Glomerular endothelial cell (primary cell): ENCODE data around the gene LINC00305. TPM values are rescaled to one million over a fixed set of nuclear protein-coding genes. Genes with fewer than 3 reads are reported as not detected.

Experiments
- DNase-seq: peaks from one replicate; pipeline ENCODE4 v3.0.0-alpha.2; 2011; ENCODE audit warnings: low read depth, low spot score; ENCODE audit errors: extremely low read depth
- total RNA-seq: library from RNA; depleted of rRNA; stranded (reverse); fragments of >200 nt; gene quantifications from 2 replicates; pipeline ENCODE4 v1.2.3, GENCODE V29; 2015

LINC00305 gene
- 2.6 TPM in 1 of 2 replicates, not detected in the other for total RNA-seq

DNA sequence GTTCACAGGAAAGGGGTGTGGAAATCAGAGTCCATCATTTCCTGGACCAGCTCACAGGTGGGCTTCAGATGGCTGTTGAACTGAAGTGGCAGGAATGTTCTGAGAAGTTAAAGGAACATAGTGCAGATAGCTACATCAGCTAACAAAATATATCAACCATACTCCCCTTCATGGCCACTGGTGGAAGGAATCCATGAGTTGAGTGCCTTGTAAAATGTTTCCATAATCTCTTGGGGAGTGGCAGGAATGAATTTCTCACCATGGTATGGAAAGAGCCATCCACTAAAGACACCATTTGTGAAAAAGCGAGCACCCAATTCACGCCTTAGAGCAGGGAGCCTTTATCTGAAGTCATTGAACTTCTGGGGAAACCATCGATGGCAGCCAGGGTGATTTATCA is at the start of gene LINC00305:
Gene LINC00305, minus strand, starts transcription at position 101 of the 400 bp plus-strand sequence.
- DNase-seq = no peak

DNA sequence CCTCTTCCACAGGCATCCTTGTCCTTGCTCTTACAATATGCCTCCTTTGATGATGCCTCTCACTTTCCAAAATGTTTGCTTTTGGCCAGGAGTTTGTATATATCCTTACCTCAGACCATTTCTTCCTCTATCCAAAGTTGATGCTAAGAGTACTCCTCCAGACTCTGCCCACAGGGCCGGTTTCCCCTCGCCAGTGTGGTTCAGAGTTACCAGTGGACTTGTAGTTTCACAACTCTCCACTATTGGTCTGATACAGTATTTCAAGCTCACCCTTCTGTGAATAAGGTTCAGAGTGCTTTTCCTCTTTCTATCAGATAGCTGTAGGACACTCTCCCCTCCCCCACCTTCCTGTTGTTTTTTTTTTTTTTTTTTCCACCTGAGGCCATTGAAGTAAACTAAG is 42.2 kb upstream of the LINC00305 start:
- DNase-seq = no peak

DNA sequence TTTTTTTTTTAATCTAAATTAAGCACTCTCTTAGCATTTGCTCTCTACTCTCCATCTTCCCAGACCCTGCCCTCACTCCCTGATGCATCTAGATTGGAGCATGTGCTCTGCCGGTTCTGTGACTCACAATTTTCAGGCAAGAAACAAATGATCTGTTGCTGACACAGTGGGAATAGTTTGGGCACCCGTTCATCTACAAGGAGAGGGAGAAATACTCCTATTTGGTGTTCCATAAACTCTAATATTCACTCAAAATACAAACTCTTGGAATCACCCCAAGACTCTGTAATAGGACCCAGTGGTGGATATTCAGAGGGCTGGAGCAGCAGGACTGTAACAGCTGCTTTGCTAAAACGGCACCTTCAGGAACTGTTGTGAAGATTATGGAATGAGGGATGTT is 37.1 kb upstream of the LINC00305 start:
- no peak for DNase-seq

DNA sequence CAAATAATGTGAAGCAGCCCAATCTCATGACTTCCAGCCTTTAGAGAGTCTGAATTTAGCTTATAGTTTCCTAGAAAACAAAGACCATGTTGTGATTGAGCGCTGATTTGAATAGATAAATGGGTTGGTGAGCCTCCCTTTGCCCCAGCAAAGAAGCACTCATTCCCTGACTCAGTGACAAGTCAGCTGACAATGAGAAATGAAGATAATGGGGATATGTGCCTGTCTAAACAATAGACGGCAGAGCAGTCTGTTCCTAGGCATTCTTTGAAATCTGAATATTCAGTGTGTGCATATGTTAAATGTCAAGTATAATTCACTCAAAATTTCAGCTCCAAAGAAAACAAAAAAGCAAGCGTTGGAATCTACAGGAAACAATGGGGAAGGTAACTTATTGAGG is 34.8 kb upstream of the LINC00305 start:
- no peak for DNase-seq

DNA sequence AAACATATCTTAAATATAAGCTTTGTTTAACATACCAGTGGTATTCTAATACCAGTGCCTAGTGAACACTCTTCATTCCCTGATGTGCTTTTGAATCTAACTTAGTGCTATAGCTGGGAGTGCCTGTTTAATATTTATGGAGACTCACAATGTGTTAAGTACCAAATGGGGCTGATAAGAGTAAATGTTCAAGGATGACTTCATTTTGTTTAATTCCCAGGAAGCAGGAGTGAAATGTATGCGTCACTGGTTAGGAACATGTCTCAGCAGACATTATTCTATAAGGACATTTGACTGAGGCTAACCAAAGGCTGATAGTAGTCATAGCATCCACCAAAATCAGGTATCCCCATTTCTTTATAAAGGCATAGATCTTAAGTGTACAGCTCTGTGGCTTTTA is 31.7 kb upstream of the LINC00305 start:
- no peak for DNase-seq

DNA sequence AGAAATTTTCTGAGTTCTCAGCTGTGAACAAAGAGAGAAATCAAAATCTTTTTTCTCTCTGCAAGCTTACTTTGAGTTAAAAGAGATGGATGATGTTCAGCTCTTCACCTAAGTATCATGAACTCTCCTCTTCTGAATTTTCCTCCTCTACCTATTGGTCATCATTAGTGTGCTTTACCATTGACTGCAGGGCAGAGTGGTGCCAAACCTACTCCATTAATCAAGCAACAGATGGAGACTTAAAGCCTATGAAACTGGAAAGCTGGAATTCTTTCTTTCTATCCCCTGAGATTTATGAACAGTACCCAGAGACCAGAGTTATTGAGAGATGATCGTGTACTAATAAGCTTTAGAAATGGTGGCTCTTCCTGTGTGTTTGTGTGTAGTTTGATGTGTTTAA is 31.3 kb upstream of the LINC00305 start:
- DNase-seq = no peak

DNA sequence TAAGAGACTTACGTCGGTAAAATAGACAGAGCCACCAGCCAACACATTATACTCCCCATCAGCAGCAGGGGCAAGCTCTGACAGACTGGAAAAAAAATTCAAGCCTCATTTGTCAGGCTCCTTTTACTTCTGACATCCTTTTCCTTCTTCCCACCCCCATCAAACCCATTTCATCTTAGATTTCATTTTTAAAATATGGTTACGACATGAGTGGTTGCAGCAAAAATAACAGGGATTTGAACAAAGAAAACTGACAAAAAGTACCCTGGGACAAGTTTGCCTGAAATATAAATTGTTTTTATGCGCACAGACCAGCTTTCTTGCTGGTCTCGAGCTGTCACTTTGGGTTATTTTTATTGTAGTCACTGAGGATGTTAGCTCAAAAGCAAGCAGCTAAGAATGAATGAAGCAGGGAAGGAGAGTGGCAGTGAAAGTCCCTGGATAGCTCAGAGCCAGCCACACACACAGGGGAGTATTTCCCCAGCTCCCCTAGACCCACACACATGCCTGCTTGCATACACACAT is 30.7 kb upstream of the LINC00305 start:
- no peak for DNase-seq

DNA sequence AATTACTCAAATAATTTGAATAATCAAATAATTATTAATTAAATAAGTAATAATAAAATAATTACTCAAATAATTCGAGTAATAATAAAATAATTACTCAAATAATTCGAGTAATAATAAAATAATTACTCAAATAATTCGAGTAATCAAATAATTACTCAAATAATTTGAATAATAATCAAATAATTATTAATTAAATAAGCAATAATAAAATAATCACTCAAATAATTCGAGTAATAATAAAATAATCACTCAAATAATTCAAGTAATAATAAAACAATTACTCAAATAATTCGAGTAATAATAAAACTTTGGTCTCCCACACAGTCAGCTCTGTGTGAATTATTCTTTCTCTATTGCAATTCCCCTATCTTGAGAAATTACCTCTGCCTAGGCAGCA is 30.0 kb upstream of the LINC00305 start:
- no peak for DNase-seq

DNA sequence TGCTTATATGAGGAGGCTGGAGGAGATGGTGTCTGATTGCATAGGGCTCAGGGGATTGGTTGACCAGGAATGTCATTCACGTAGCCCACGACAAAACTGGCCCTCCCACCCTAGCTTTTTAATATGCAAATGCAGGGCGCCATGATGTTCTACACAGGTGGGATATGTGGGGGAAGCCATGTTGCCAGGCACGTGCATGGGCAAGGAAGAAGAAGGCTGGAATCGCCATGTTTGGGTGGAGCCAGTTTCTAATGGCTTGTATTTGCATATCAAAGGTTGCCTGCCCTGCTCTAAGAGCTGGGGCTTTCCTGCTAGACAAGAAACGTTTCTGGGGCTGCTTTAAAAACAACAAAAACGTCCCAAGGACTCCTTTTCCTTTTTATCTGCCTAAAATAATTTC is 26.5 kb upstream of the LINC00305 start:
- DNase-seq = no peak

DNA sequence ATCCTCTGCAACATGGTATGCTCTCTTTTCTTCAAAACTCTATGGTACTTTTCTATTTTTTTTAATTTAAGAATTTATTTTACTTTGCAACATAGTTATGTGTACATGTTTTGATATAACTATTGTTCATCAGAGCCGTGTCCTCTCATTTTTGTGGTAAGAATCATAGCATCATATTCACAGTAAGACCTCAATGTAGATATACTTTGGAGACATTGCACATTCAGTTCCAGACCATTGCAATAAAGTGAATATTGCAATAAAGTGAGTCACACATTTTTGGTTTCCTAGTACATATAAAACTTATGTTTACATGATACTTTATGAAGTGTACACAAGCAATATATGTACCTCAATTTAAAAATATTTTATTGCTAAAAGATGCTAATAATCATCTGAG is 22.7 kb upstream of the LINC00305 start:
- no peak for DNase-seq

DNA sequence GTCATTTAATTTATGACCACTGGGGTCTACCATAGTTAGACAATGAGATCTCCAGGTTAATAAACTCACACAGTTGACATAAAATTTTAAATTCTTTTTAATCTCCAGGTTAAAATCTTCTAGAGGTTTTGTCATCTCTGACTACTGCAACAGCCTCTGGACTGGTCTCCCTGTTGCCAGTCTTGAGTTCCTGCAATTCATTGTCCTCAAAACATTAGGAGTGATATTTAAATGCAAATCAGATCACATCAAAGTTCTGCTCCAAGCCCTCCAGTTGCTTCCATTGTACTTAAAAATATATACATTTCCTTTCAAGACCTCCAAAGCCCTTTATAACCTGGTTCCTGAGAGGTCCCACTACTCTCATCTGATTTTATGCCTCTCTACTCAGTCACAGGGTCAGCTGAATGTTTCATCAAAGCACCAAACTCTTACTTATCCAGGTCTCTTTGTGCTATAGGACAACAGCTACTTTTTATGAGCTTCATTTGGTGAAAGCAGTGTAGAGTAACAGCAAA is 18.6 kb upstream of the LINC00305 start:
- no peak for DNase-seq

DNA sequence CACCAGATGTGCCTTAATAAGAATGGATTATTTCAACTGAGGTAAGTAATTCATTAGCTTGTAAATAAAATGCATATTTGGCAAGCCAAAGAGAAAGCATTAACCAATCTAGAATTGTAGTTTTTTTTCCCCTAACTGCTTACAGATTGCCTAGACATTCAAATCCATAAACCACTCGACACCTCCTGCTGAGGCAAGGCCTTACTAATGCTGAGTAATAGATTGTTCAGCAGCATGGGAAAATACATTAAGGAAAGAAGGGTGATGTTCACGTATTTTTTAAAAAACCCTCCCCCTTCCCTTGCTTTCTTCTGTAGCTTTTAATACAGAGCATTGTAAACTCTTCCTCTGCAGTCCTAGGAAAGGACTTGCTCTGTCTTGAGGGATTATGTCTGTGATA is 17.0 kb upstream of the LINC00305 start:
- no peak for DNase-seq

DNA sequence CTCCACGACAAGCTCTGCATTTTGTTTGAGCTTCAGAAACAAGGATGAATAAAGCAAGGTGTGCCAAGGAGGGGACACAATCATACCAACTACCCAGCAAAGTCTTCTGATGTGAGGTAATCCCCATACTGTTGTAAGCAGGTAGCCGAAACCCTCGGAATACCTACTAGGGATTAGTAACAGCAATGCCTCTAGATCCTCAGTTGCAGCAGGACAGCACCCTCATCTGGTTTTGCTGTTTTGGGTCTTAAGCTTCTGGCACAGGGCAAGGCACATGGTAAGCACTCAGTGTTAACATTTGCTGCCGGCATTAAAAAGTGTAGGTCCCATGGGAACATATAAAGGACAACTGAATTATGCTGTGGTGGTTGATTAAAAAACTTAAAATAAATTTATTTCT is 16.0 kb upstream of the LINC00305 start:
- DNase-seq = no peak

DNA sequence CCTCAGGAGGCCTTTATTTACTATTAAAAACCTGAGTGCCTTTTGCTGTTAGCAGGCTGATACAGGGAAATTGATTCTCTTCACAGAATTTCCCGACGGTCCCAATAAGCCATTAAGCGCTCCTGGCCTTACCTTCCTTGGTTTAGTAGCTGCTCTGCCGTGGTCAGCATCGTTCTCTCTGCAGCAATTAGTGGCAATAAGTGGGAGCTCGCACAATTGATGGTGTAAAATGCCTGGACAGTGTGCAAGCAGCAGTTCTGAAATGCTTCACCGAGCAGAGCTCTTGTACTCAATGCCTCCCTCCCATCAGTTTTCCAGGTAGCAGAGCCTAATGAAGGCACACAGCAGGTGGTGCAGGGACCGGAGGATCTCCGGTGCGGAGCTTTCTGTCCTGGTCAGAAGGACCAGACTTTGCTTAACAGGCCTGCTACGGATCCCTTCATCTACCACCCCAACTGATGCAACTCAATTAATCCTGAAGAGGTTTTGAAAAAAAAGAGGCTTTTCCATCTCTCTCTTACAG is 1.1 kb upstream of the LINC00305 start:
- no peak for DNase-seq

DNA sequence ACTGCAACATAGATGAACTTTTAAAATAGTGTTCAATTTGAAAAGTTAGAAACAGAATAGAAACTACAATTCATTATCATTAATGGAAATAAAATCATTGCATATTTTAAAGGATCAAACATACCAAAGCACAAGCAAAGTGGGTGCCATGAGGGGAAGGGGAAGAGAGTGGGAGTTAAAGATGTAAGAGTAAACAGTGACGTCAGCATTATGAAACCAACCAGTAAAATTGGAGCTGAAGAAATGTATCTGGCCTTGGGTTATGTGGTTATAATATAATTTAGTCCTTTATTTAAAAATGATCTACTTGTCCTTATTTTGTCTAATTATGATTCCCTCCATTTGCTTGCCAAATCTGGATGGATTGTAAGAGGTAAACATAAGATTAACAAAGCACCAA is 6.0 kb downstream of the LINC00305 start:
- no peak for DNase-seq

DNA sequence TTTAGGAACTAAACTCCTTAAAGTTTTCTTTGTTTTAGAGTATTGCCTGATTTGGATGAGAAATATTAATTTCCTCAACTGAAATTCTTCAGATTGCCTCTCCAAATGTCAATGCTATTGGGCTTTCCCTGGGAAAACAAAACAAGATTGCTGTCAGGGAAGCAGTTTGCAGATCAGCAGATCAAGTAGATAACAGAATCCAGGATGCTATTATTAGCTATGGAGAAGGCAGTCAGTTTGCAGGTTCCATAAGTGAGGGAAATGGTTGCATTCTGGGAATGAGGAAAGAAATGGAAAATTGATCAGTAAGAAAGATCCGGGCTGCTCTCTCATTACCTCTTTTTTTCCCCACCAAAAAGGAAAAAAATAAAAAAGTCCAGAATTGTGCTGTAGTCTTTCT is 11.0 kb downstream of the LINC00305 start:
- DNase-seq = no peak

DNA sequence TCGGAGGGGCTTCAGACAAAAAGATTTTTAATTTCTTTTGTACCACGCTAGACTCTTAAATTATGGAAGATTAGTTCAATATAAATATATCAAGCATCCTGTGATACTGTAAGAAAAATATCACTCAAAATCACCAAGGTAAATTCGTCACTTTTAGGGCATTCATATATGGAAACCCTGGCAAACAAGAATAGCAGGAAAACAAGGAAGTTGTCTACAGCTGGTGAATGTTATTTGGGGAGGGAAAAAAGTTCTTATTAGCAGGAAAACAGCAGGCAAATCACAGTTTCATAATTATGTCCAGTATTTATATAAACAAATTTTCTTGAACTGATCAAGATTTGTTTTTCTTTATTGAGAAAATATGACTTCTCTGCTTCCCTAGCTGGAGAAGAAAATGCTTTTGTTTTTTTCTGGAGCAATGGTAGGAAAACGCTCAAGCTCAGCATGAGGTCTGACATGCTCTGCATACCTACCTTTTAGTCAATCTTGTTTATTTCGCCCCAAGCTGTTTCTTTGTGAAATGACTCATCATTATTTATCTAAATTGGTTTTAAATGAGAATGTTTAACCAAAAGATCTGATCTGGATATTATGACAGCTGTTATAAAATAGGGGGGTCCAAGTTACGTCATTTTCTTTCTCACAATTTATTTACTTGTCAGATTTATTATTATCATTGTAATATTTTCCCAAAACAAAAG is 14.7 kb downstream of the LINC00305 start:
- DNase-seq = no peak

DNA sequence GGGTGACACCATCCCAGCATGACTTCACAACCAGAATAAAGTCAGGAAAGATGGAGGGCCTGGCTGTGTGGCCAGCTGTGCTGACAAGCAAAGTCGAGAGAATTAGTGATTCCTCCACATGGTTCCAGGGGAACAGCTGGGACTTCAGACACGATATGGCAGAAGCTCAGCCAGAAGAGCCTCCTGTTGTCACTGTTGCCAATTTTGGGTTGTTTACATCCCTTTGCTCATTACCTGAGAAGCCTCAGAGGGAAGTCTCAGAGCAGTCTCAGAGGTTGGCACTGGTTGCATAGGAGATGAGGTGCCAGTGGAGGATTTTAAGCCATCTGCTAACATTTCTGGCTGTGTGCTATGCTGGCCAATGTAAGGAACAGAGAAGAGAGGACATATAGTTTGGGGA is 16.0 kb downstream of the LINC00305 start:
- DNase-seq = no peak

DNA sequence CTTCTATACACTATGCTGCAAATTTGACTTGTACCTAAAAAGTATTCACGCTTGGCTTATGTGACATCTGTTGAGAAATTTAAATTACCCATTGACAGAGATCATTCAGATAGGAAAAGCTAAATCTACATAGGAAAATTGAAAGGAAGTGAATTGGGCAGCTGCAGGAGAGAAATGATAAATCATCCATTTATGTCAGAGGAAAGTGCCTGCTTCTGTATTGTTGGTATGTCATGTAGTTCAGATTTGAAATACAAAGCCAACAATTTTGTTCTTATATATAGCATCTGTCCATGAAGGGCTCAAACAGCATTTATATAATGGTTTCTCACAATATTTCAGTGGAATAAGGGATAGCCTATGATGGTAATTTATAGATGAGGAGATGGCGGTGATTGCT is 17.6 kb downstream of the LINC00305 start:
- no peak for DNase-seq

DNA sequence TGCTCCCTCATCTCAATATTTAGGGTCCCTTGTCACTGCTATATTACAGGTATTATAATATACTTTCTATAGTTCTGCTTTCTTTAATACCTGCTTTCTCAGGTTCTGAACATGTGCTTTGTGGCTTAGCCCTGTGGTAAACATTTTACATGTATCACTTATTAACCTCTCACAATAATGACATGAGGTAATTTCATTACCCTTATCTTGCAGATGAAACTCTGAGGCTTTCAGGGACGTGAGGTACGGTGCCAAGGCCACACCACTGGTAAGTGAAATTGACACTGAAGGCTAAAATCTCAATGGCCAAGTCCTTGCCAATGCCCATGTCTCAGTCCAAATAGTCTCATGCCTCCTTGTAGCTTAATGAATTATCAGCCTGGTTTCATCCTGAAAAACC is 21.7 kb downstream of the LINC00305 start:
- no peak for DNase-seq

DNA sequence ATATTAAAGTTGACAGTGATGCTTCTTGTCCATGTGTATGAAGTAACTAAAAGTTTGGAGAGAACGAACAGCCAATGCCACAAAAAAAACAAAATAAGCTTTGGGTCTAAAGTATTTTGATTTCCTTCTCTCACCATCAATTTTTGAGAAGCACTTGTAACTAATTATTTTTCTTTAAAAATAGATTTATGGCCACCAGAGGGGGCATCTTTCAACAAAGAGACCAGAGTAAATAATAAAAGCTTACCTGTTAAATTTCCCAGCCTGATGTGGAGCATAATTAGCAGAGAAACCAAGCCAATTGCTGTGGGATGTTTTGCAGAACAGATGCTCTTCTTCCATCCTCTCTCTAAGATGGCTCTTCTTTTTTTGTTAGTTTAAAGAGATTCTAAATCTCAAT is 29.0 kb downstream of the LINC00305 start:
- no peak for DNase-seq

DNA sequence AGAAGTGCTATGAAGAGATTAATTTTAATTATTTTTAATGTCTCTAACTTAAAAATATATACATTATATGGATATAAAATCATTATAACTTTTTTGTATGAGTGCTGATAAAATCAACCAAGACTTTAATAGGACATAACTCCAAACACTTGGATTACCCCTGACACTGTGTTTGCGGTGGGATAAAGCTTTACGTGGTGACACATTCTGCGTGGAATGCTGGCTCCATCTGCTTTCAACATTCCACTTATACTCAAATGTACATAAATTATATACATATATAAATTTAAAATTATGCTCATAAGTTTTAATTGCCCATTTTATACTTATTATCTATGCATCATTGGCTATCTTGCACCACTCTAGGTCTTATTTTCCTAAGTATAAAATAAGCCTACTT is 30.5 kb downstream of the LINC00305 start:
- no peak for DNase-seq
